ENCODE measurements around the gene ANGPTL8.

The ANGPTL8 gene

GRCh38 chr19:11230621-11231386, 8.6 kb upstream of the ANGPTL8 start:
- Mint-ChIP-seq H3K9me3 (peaks cover 3% of the 10 kb centered on the region), H3K4me1 (no peaks in the 10 kb centered on the region), H3K36me3 (ENCODE audit: low read depth) (peaks cover 27% of the 10 kb centered on the region), H3K27ac (no peak overlapping the region), H3K4me3 (no peak overlapping the region), H3K27me3 (ENCODE audit: low read depth, poor library complexity) (peaks cover 4% of the 10 kb centered on the region)
- TF ChIP-seq, protein P1, sequence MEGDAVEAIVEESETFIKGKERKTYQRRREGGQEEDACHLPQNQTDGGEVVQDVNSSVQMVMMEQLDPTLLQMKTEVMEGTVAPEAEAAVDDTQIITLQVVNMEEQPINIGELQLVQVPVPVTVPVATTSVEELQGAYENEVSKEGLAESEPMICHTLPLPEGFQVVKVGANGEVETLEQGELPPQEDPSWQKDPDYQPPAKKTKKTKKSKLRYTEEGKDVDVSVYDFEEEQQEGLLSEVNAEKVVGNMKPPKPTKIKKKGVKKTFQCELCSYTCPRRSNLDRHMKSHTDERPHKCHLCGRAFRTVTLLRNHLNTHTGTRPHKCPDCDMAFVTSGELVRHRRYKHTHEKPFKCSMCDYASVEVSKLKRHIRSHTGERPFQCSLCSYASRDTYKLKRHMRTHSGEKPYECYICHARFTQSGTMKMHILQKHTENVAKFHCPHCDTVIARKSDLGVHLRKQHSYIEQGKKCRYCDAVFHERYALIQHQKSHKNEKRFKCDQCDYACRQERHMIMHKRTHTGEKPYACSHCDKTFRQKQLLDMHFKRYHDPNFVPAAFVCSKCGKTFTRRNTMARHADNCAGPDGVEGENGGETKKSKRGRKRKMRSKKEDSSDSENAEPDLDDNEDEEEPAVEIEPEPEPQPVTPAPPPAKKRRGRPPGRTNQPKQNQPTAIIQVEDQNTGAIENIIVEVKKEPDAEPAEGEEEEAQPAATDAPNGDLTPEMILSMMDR (IDR thresholded peaks at IDR 0.05), result no peak
- no peak for DNase-seq

GRCh38 chr19:11232555-11232954, 6.9 kb upstream of the ANGPTL8 start:
- H3K9me3 Mint-ChIP-seq, result no peaks in the 10 kb centered on the region

GRCh38 chr19:11233073-11233472, 6.3 kb upstream of the ANGPTL8 start:
- Mint-ChIP-seq H3K4me3 (no peak overlapping the region), H3K27ac (no peak overlapping the region), H3K27me3 (ENCODE audit: low read depth, poor library complexity) (peaks cover 4% of the 10 kb centered on the region), H3K36me3 (ENCODE audit: low read depth) (peaks cover 15% of the 10 kb centered on the region), H3K4me1 (no peaks in the 10 kb centered on the region), H3K9me3 (no peaks in the 10 kb centered on the region)
- no peak for DNase-seq
- TF ChIP-seq, protein P1 (IDR thresholded peaks at IDR 0.05), result no peak

More at GRCh38 chr19:11232555-11232954, 6.9 kb upstream of the ANGPTL8 start:
- Mint-ChIP-seq H3K4me1 (no peaks in the 10 kb centered on the region), H3K36me3 (ENCODE audit: low read depth) (peaks cover 14% of the 10 kb centered on the region), H3K27me3 (ENCODE audit: low read depth, poor library complexity) (peaks cover 4% of the 10 kb centered on the region), H3K4me3 (no peak overlapping the region), H3K27ac (no peak overlapping the region)
- TF ChIP-seq, protein P1 (IDR thresholded peaks at IDR 0.05), result no peak
- DNase-seq, result no peak

DNA sequence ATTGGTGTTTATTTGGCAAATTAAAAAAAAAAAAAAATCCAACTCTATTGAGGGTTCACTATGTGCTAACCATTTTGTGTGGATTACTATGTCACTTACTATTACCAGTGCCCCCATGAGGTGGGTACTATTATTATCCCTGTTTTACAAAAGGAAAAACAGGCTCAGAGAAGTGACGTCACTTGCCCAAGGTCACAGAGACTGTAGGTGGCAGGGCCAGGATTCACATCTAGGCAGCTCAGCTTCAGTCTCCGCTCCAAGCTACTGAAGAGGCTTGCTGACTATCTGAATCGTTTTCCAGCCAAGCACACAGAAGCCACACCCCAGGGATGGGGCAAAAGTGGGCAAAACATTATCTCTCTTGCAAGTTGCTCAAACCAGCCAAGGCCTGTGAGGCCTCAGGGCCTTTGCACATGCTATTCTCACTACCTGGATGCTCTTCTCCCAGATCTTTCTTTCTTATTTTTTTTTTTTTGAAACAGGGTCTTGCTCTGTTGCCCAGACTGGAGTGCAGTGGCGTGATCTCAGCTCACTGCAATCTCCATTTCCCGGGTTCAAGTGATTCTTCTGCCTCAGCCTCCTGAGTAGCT, 4.8 kb upstream of the ANGPTL8 start:
- TF ChIP-seq, protein P1 (IDR thresholded peaks at IDR 0.05), result no peak
- Mint-ChIP-seq H3K27ac (no peak overlapping the region), H3K27me3 (ENCODE audit: low read depth, poor library complexity) (peaks cover 2% of the 10 kb centered on the region), H3K36me3 (ENCODE audit: low read depth) (peaks cover 26% of the 10 kb centered on the region), H3K4me3 (no peak overlapping the region), H3K4me1 (no peaks in the 10 kb centered on the region), H3K9me3 (no peaks in the 10 kb centered on the region)
- DNase-seq, result no peak

DNA sequence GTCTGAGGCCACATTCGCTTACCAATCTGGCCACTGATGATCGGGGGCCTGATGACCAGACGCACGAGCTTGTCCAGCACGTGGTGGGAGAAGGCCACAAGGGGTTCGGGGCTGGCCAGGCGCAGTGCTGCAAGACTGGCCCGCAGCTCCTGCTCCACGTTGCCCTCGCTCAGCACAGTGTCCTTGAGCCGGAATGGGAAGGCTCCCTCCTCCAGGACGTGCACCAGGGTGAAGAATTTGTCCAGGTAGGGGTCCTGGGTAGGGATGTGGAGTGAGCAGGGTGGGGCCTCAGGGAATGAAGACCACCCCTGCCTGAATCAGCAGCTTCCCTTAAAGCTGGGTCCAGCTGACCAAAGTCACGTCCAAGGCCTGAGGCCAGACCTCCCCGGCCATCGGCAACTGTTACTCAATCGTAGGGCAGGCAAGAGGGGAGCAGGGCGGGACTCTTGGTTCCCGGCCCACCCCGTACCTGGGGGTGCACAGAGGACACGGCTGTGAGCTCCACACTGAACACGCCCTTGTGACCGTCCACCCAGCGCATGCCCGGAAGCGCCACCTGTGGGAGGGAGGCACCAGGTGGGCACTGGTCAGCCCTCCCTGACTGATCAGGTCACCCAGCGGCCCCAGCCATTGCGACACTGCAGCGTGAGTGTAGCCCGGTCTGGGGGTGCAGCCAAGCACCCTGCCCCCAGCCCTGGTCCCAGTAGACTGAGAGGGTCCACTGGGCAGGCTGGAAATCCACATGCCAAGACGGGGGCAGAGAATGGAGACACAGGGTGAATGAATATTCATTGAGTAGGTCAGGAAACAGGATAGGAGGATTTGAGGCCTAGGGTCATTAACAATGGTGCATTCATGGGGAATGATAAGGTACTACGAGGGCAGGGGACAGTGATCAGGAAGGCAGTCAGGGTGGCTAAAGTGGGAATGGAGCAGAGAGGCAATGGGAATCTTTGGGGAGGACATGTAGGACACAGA, 2.8 kb upstream of the ANGPTL8 start:
- Mint-ChIP-seq H3K36me3 (ENCODE audit: low read depth) (peaks cover 26% of the 10 kb centered on the region), H3K9me3 (no peaks in the 10 kb centered on the region), H3K4me1 (peaks cover 3% of the 10 kb centered on the region), H3K4me3 (no peak overlapping the region), H3K27ac (no peak overlapping the region), H3K27me3 (ENCODE audit: low read depth, poor library complexity) (no peaks in the 10 kb centered on the region)
- TF ChIP-seq, protein P1 (IDR thresholded peaks at IDR 0.05), result no peak
- DNase-seq, result no peak

Data from nephron progenitor cell (in vitro differentiated cells).